ENCODE measurements around the gene SCRN2.

SCRN2 gene

GRCh38 chr17:47802341-47803022 is 38.6 kb downstream of the SCRN2 start:
- no peak for DNase-seq

GRCh38 chr17:47801906-47802305 is 39.2 kb downstream of the SCRN2 start:
- no peak for DNase-seq

- no peak for DNase-seq
Measured at GRCh38 chr17:47801176-47801765, 39.8 kb downstream of the SCRN2 start.

GRCh38 chr17:47800686-47801085 is 40.4 kb downstream of the SCRN2 start:
- no peak for DNase-seq

- no peak for DNase-seq
Measured at GRCh38 chr17:47797797-47798196, 43.3 kb downstream of the SCRN2 start.

- no peak for DNase-seq
Measured at GRCh38 chr17:47792979-47793378, 48.1 kb downstream of the SCRN2 start.

- no peak for DNase-seq
Measured at GRCh38 chr17:47792457-47792856, 48.6 kb downstream of the SCRN2 start.

- DNase-seq: no peak
Measured at GRCh38 chr17:47791025-47791424, 50.0 kb downstream of the SCRN2 start.

GRCh38 chr17:47789611-47790561 is 51.2 kb downstream of the SCRN2 start:
- no peak for DNase-seq
